GM23338 (cell line): Measurements from ENCODE around the gene CCDC170.

Experiments
- POLR2AphosphoS5 ChIP-seq: IDR thresholded peaks from 2 replicates; pipeline ENCODE4 v1.6.1; 2016; ENCODE audit warnings: antibody characterized with exemption, low read depth
- REST ChIP-seq: IDR thresholded peaks from one replicate; pipeline ENCODE4 v1.6.1; 2018; ENCODE audit warnings: antibody characterized with exemption; ENCODE audit not compliant: unreplicated experiment
- TF ChIP-seq, protein P1 (sequence below), 2 experiments: fragments of 200-600 bp in 1 of 2; sonication (generic) in 1 of 2; conservative IDR thresholded peaks; 2 replicates each; pipeline versions ENCODE4 v1.5.1 to v1.6.1; 2016 to 2017; ENCODE audit warnings: antibody characterized with exemption in 2 of 2, low read depth in 2 of 2, mild to moderate bottlenecking in 2 of 2, moderate library complexity in 1 of 2

DNA sequence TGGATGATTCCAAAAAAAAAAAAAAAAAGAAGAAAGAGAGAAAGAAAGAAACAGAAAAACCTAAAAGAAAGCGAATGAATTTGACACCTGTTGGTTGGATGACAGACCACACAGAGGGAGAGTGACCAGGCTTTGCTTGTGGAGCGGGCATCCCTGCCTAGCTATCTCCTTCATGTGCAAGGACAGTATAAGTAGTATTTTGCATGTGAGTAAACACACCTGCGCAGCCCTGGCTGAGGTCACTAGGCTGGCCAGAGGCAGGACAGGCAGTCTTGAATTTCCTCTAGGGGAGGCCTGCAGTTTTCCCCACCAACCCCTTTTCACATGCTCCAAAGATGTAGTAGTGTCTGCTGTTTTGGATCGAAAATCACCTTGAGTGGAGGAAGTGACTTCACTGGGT, 126.4 kb downstream of the CCDC170 start:
- TF ChIP-seq, protein P1, sequence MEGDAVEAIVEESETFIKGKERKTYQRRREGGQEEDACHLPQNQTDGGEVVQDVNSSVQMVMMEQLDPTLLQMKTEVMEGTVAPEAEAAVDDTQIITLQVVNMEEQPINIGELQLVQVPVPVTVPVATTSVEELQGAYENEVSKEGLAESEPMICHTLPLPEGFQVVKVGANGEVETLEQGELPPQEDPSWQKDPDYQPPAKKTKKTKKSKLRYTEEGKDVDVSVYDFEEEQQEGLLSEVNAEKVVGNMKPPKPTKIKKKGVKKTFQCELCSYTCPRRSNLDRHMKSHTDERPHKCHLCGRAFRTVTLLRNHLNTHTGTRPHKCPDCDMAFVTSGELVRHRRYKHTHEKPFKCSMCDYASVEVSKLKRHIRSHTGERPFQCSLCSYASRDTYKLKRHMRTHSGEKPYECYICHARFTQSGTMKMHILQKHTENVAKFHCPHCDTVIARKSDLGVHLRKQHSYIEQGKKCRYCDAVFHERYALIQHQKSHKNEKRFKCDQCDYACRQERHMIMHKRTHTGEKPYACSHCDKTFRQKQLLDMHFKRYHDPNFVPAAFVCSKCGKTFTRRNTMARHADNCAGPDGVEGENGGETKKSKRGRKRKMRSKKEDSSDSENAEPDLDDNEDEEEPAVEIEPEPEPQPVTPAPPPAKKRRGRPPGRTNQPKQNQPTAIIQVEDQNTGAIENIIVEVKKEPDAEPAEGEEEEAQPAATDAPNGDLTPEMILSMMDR (conservative IDR thresholded peaks at IDR 0.05; ENCODE audit: low read depth in 2 of 2), result no peak
- no peak for TF ChIP-seq REST
- no peak for TF ChIP-seq POLR2AphosphoS5
